DLD1 (cell line): ENCODE data around the gene FRG2.
"Not testable (repeated sequence)": the region's sequence is repeated elsewhere in the genome, so short reads cannot be mapped to it uniquely, and the experiment has no call there.

ENCODE experiments used
- in situ Hi-C: cut with HindIII; loops from 2 replicates; pipeline ENCODE4 v1.10.0; 2017; ENCODE audit warnings: low sequenced_read_pairs

FRG2 gene

GRCh38 chr4:190027156-190027555 is at the start of gene FRG2:
TSS of gene FRG2 (minus strand) at chr4:190027256. CDS start at chr4:190027204, 52 bp downstream.
- in situ Hi-C loops: not testable (repeated sequence)

DNA sequence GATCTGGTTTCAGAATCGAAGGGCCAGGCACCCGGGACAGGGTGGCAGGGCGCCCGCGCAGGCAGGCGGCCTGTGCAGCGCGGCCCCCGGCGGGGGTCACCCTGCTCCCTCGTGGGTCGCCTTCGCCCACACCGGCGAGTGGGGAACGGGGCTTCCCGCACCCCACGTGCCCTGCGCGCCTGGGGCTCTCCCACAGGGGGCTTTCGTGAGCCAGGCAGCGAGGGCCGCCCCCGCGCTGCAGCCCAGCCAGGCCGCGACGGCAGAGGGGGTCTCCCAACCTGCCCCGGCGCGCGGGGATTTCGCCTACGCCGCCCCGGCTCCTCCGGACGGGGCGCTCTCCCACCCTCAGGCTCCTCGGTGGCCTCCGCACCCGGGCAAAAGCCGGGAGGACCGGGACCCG is 41.3 kb upstream of the FRG2 start:
- in situ Hi-C loops: not testable (repeated sequence)

GRCh38 chr4:190064805-190065204 is 37.7 kb upstream of the FRG2 start:
- in situ Hi-C loops: not testable (repeated sequence)

- in situ Hi-C loops: not testable (repeated sequence)
Measured at GRCh38 chr4:190064342-190064741, 37.3 kb upstream of the FRG2 start, which contains the start of gene DBET. TSS of gene DBET (plus strand) at chr4:190064502.

DNA sequence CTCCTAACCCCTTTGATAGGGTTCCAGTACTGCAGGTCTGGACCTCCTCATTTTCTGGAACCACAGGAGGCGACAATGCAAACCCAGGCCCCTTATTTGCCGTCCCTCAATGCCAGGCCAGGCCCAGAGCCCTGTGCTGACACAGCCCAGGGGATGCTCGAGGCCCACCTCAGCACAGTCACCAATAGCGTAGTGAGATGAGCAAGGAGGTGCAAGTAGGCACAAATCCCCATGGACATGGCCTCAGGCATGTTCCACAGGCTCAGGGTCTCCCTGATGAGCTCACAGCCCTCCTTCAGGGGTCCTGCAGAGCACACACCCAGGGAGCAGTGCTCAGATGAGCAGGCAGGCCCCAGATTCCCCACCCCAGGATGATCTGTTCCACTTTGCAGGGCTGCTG is 31.9 kb upstream of the FRG2 start:
- in situ Hi-C loops: not testable (repeated sequence)

DNA sequence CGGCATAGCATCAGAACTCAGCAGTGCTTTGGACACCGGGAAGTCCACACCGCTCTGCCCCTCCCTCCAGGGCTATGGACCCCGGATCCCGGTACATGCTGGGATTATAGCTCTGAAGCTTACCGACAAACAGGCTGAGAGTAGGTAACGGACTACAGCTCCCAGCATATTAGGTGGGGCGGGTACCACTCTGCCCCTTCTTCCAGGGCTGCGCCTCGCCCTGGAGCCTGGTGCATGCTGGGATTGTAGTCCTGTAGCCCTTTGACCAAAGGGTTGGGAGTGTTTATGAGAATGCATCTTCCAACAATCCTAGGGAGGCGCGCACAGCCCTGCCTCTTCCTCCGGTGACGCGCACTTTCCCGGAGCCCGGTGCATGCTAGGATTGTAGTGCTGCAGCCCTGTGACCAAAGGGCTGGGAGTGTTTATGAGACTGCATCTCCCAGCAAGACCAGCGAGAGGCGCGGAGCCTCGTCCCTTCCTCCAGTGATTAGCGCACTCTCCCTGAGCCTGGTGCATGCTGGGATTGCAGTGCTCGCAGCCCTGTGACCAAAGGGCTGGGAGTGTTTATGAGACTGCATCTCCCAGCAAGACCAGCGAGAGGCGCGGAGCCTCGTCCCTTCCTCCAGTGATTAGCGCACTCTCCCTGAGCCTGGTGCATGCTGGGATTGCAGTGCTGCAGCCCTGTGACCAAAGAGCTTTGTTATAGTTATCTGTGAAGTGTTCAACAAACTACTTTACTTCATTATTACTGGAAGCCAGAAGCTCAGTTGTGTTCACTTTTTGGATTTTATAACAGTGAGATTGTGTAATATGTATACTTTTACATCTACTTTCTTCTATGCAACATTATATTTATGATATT is 22.6 kb upstream of the FRG2 start:
- in situ Hi-C loops: not testable (repeated sequence)

DNA sequence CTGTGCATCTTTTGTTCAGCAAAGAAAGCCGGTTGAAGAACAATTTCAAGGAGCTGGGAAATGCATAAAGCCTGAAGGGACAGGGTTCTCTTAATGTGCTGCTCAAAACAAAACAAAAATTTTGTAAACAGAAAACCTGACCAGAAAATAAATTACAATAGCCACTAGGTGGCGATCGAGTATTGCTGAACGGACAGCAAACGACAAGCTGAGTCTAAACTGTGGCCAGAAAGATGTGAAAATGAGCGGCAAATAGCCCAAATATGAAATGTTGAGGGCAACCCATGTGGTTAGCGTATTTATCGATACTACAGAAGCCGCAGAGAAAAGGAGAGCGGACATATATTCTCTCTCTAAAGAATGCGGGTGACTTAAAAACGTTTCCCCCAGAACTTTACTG is 20.6 kb upstream of the FRG2 start:
- in situ Hi-C loops: not testable (repeated sequence)

DNA sequence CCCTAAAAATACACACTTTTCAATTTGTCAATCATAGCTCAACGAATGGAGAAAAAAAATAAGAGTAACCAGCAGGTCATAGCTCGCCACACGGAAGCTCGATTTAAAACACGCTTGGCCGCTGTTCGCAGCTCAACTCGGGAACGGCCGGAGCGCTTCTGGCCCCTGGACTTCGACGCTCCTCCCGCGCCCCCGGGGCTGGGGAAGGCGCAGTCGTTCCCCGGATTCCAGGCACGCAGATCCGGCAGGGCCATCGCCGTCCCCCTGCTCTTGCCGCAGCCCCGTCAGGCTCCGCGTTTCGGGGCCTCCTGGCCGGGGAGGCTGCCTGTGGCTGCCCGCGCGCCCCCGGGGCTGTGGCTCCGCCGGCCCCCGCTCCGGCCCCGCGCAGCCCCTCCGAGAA is 13.8 kb upstream of the FRG2 start:
- in situ Hi-C loops: not testable (repeated sequence)

- in situ Hi-C loops: not testable (repeated sequence)
Measured at GRCh38 chr4:190037704-190038388, 10.8 kb upstream of the FRG2 start.

GRCh38 chr4:190031264-190031663 is 4.2 kb upstream of the FRG2 start:
- in situ Hi-C loops: not testable (repeated sequence)

DNA sequence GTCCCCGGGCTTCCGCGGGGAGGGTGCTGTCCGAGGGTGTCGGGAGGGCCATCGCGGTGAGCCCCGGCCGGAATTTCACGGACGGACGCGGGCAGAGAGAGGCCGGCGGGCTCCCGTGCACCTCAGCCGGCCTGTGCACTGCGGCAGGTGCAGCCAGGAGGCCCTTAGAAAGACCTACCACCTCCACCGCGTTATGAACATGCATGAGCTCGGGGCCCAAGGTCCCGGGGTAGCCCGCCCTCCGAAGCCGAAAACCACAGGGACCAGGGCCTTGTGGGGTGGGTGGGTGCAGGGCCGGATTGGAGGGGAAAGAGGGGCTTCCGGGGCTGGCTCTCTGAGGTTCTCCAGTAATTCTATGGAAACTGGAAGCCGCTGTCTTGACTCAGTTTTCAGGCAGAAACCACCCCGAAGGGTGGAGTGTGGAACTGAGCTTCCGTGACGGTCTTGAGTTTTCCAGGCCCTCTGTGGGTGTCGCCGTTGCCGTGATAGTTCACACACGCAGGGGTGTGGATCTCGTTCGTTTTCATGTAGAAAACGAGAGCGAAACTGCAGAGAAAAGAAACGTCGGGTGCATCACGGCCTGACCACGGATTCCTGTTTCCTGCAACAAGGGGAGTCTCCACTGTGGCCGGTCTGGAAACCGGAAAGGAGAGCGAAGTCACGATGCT is 4.3 kb downstream of the FRG2 start:
- in situ Hi-C loops: not testable (repeated sequence)

GRCh38 chr4:190021973-190022372 is 5.1 kb downstream of the FRG2 start:
- in situ Hi-C loops: not testable (repeated sequence)

DNA sequence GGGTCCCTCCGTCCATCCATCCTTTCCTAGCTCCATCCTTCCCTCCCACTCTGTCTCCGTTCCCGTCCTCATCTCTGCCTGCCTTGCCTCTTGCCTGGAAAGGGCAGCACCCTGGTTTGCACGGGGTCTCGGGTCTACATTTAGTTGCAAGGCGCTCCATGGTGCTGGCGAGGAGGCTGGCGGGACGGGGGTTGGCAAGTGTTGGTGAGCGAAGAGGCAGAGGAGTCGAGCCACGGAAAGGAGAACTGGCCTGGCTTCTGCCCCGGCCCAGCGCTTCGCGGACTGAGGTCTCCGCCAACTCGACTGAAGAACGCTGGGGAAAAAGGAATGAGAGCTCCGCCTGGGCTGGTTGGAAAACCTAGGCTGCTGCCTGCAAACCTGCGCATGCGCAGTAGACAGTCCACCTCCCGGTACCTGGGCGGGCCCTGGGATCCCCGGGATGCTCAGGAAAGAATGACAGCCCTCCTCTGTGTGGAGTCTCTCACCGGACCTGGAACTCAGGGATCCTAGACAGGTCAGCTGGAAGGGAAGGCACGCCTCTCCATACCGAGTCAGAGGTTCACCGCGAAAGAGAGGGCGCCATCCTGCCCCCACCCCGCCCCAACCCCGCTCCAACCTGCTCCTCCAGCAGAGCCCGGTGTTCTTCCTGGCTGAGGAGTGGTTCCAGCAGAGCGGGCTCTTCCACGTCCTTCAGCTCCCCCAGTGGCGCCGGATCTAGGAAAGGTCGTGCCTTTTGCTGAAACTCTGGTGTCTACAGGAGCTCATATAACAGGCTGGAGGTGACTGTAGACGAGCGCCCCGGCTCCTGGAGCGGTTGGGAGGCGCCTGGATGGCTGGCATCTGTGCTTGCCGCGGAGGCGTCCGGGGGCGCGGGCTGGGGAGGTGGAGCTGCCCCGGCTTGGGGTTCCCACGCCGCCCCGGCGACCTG is 6.0 kb downstream of the FRG2 start:
- in situ Hi-C loops: no loop called here

GRCh38 chr4:190019859-190020463 is 7.1 kb downstream of the FRG2 start:
- in situ Hi-C loops: not testable (repeated sequence)

- in situ Hi-C loops: no loop called here
Measured at GRCh38 chr4:190019023-190019858, 7.8 kb downstream of the FRG2 start.

DNA sequence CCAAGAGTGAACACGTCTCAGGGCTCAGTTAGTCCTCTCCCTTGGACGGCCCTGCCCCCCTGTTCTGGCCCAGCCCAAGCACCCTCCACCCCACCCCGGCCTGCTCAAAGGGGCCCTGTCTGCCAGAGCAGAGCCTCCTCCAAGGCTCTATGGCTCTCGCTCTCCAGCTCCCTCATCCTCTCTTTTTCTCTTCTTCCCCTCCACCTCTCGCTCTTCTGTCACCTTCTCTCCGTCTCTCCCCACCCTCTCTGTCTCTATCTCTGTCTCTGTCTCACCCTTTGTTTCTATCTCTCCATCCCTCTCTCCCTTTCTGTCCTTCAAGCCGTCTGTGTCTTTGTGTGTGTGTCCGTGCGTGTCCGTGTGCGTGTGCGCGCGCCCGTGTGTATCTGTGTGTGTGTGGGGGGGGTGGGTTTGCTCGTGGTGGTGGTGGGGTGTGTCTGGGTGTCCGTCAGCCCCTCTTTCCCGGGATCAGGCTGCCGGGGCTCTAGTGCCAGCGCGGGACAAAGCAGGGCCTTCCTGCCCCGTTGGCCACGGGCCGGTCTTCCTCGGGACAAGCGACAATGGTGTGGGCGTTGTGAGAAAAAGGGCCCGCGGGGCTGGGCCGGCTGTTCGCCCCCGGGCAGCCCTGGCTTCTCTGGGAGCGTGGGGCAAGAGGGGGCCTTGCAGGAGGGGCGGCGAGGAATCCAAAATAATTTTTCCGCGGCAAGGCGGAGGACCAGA is 8.7 kb downstream of the FRG2 start:
- in situ Hi-C loops: no loop called here

DNA sequence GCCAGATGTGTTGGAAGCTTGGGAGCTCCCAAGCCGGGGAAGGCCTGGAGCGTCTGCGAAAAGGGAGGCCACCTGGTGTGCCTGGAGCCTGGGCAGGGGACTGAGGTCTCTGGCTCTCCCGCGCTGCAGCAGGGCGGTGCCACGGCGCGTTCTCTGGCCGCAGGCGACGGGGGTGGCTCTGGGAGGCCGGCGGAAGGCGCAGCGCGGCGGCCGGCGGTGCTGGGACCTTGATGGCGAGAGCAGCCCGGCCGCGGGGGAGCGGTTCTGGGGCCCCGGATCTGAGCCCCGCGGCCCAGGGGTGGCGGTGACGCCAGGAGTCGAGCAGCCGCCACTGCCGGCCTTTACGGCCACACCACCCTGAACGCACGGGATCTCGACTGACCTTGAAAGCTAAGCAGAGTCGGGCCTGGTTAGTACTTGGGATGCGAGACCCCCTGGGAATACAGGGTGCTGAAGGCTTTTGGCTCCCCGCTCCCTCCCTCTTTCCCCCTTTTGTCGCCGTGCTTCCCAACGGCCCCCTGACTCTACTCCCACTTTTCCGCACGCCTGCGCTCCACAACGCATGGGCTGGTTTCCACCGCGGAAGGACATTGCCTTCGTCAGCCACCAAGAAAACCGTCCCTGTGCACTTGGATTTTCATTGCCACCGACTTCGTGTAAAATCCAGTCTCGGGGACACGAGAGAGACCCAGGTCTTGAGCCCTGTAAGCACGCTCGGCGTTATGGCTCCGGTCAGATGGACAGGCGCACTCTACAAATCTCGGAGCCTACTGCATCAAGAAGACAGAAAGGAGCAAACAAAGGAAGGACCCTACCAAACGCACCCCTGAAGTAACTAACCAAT is 9.5 kb downstream of the FRG2 start:
- in situ Hi-C loops: no loop called here
